ENCODE results near the gene WWOX.
"Not testable (repeated sequence)": the region's sequence is repeated elsewhere in the genome, so short reads cannot be mapped to it uniquely, and the experiment has no call there.

WWOX gene

DNA sequence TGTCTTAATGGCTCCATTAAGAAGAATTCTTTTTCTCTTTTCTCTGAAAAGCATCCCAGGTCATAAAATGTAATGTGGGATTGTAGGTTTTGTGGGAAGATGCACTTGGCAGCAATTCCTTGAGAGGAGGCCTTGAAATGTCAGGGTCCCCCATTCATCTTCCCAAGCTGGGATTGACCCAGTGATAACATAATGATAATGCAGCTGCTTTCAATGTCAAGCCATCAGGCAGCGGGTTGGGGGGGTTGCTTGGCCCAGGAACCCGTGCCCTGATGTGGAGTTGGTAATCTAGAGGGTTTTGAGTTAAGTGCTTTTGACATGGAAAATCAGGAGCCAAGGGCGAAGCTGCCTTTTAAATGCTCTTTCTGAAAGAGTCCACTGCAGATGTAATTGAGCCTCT, 484.0 kb downstream of the WWOX start:
- DNase-seq (ENCODE audit: low spot score), result no peak

- DNase-seq (ENCODE audit: low spot score), result no peak
Measured at GRCh38 chr16:78584213-78584860, 484.9 kb downstream of the WWOX start.

DNA sequence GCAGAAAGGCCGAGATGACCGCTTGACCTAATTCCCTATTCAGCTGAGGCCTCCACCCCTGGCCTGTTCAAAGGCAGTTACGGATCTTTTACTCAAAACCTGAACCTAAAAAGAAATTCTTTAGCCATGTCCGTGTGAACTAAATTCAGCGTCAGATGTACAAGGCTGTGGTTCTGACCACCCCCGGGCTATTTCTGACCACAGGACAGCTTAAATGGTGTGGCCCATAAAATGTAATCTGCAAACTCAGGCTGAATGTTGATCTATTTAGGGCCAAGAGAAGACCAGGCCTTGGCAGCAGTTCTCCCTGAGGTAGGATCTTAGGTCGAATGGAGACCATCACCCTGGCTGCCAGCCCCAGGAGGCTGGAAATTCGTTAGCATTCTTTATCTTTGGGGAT, 485.5 kb downstream of the WWOX start:
- DNase-seq (ENCODE audit: low spot score), result no peak

DNA sequence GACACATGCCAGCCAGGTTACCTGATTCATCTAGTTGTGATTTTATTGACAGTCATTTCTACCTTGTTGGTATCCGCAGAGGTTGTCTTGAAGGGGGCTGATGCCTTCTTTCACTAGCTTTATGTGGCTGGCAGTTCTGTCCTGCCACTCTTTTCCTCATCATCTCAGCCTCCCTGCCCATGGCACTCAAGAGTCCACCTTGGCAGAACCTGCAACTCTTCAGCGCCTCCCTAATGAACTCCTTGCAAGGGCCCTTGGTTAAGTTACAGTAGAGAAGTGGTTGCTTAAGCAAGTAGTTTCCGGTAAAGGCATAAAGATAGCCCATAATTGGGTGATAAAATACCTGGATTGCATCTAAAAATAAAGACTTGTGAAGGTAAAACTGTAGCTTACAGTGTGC, 489.9 kb downstream of the WWOX start:
- DNase-seq (ENCODE audit: low spot score), result no peak

DNA sequence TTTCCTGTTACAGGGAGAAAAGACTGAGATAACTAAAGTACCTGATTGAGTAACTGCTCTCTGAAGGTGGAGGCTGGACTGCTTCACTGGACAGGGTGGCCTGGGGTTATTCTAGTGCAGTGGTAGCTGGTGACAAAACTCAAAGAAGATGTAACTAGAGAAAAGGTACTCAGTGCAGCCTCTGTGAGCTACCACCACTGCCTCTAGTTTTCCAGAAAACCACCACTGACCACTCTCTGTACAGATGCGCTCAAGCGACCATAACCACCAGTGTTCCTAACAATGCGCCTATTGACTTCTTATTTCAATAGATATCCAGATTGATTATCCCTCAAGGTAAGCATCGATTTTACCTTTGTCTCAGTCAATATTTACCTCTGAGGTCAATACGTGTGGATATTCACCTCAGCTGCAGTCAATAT, 492.2 kb downstream of the WWOX start:
- DNase-seq (ENCODE audit: low spot score), result no peak

GRCh38 chr16:78592111-78592510, 492.7 kb downstream of the WWOX start:
- DNase-seq (ENCODE audit: low spot score), result no peak

GRCh38 chr16:78593352-78593751, 493.9 kb downstream of the WWOX start:
- DNase-seq (ENCODE audit: low spot score), result no peak

DNA sequence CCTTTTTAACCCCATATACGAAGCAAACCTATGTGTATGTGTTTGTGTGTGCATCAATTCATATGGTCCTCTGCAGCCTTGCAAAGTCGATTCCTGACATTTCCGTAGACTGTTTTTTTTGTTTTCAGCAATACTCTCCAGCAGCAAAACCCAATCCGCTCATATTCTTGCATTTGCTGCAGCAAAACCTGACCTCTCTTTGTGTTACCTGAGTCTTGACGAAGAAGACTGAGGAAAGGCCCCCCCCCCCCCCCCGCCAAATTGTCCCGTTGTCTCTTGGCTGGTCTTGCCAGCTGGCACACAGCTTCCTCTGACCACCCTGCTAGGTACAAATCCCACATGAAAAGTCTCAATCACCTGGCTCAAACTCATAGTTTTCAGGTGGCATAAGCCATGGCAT, 494.7 kb downstream of the WWOX start:
- DNase-seq (ENCODE audit: low spot score), result no peak

DNA sequence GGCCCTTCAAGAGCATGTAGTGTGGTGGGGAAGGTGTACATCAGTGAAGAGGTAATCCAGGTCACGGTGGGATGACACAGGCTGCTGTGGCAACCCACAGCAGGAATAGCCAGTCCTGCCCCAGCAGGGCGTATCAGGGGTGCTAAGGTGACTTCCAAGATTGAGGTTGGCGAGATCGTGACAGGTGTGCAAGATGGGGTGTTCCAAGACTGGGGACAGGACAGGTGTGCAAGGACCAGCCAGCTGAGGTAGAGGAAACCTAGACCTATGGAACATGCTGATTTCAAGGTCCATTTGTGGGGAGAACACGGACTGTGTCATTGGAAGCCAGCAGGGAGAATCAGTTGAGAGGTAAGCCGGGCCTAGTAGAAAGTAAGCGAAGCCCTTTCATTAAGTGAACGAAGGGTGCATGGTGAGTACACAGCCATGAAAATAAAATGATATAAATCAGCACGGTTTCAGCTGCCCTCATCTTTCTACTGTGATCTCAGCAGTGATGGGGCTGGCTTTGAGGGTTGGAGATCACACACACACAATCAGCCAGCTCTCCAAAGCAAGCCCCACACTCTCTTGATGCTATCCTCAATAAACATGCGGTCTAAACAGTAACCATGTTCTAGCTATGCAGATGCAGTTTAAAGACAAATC, 497.0 kb downstream of the WWOX start:
- DNase-seq (ENCODE audit: low spot score), result no peak

GRCh38 chr16:78596996-78597422, 497.6 kb downstream of the WWOX start:
- DNase-seq (ENCODE audit: low spot score), result no peak

- no peak for DNase-seq (ENCODE audit: low spot score)
Measured at GRCh38 chr16:78597809-78598570, 498.5 kb downstream of the WWOX start.

- no peak for DNase-seq (ENCODE audit: low spot score)
Measured at GRCh38 chr16:78599271-78599670, 499.8 kb downstream of the WWOX start.

DNA sequence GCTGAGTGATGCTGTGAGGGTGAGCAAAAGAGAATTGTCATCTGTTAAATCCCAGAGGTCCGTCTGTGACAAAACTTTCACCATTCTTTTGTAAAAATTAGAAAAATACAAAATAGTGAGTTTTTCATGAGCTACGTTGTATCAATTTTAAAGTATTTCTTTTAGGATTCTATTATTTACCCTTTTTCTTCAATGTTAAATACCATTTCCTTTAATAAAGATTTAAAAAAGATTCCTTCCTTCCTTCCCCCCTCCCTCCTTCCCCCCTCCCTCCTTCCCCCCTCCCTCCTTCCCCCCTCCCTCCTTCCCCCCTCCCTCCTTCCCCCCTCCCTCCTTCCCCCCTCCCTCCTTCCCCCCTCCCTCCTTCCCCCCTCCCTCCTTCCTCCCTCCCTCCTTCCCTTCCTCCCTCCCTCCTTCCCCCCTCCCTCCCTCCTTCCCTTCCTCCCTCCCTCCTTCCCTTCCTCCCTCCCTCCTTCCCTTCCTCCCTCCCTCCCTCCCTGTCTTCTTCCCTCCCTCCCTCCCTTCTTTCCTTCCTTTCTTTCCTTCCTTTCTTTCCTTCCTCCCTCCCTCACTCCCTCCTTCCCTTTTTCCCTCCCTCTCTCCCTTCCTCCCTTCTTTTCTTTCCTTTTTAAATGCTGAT, 505.1 kb downstream of the WWOX start:
- DNase-seq (ENCODE audit: low spot score), result not testable (repeated sequence)

DNA sequence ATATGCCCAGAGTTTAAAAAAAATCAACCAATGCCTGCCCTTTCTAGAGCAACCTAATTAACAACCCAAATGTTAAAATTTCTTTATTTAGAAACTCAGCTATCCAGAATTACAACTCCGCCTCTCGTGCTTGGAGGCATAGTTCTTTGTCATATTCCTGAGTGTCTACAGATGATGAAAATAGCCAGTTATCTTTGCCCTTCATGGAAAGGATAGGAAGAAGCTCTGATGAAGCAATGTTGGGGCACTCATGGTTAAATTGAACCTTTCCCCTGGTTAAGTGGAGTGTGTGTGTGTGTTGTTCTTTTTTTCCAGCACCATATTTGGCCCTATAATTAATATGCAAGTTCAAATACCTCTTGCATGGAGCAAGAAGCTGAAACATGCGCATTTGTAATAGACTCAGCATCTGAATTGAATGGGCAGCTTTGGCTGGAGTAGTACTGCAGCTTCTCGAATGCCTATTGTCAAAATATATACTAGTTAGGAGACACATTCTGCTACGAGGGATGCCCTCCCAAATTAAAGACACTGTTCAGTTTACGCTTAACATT, 506.2 kb downstream of the WWOX start:
- no peak for DNase-seq (ENCODE audit: low spot score)

- no peak for DNase-seq (ENCODE audit: low spot score)
Measured at GRCh38 chr16:78606545-78606944, 507.1 kb downstream of the WWOX start.

GRCh38 chr16:78607022-78607421, 507.6 kb downstream of the WWOX start:
- DNase-seq (ENCODE audit: low spot score), result no peak

- DNase-seq (ENCODE audit: low spot score), result no peak
Measured at GRCh38 chr16:78607465-78607864, 508.0 kb downstream of the WWOX start.

DNA sequence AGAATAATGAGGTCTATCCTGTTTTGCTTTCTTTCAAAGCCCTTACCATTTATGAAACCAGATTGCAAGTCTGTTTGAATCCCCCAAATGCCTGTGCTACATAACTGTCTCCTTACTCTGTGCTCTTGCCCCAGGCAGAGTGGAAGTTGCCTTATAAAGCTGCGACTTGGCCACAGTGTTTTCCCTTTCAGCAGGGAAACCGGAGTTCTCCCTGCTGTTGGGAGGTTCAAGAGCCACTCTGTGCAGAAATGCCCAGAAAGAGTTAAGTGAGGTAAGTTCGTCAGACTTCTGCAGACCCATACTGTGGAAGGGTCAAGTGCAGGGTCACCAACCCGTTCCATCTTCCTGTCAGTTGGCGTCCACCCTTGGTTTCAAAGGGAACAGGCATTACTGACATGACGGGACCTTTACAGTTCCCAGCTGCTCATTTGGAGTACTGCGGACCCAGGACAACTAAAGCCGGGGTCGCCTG, 508.9 kb downstream of the WWOX start:
- DNase-seq (ENCODE audit: low spot score), result no peak

DNA sequence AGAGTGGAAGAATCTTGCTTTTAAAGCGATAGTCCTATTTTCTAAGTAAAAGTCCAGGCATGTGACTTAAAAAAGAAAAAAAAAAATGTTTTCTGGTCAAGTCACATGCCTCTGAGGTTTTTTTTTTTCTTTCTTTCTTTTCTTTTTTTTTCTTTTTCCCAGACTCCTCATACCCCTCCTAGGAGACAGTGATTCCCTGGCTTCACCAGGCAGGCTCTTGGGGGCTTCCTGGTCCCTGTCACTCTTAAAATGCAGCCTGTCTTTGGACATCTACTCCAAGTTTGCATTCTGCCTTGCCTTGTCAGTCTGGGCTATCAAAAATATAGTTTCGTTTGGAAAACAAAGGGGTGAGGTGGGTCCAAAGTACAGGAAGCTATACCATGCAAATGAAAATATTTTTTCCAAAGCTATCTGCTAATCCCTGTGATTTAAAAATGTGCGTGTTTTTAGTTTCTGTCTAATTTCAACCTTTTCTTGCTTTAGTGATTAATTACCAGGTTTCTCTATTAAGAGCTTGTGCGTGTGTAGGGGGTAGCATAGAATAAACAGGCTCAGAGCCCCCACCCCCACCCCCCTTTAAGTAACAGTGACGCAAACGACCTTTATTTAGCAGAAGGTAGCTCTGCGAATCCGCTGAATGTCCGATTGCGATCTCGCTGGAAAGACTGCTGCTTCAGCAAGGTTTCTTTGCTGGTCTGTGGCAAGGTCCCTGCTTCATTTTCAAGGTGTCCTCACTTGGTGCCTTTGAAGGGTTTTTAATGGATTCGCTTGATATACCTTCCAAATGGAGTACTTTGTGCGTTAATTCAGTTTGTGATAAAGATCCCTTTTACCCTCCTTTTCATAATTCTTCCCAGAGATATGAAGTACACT, 510.2 kb downstream of the WWOX start:
- DNase-seq (ENCODE audit: low spot score), result no peak

GRCh38 chr16:78611318-78611717, 511.9 kb downstream of the WWOX start:
- no peak for DNase-seq (ENCODE audit: low spot score)

DNA sequence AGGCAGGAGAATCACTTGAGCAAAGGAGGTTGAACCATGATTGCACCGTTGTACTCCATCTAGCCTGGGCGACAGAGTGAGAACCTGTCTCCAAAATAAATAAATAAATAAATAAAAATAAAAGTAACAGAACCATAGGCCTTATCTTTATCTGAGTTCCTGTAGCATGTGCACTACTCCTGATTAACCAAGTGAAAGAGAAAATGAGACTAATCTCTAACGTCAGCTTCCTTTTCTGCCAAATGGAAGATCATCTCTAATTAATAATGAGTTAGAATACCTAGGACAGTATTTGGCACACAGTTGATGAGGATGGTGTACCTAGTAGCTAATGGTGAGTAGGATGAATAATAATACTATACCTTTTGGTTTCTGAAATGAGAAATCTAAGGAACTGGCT, 520.4 kb downstream of the WWOX start:
- no peak for DNase-seq (ENCODE audit: low spot score)
